Measurements from ENCODE around the gene TMBIM6. TPM values are rescaled to one million over a fixed set of nuclear protein-coding genes. Genes with fewer than 3 reads are reported as not detected.

TMBIM6 gene
- total and polyA plus RNA-seq, 9 of the 15 experiments (the other 6 are each of a cell fraction or from before 2014, with no cell fraction given), result 147 to 1,288 (median 352) TPM

GRCh38 chr12:49779581-49779980, 38.2 kb downstream of the TMBIM6 start:
- no peak for DNase-seq (ENCODE audit: extremely low read depth in 1 of 4, low spot score in 3 of 4)
- TF ChIP-seq SP2 (IDR thresholded peaks at IDR 0.05; ENCODE audit: extremely low read depth, low read depth, low read length, poor library complexity, severe bottlenecking) (no peak), PRPF4 (IDR thresholded peaks at IDR 0.05; ENCODE audit: insufficient read depth, low read depth, low read length, poor library complexity, severe bottlenecking) (no peak), GATAD2B (IDR thresholded peaks at IDR 0.05; ENCODE audit: borderline replicate concordance) (no peak), ZNF175 (CRISPR knock-in tag; IDR thresholded peaks at IDR 0.05; ENCODE audit: low read depth) (no peak), NFE2L1 (tag; IDR thresholded peaks at IDR 0.05; ENCODE audit: borderline replicate concordance, low read depth) (no peak), ELF2 (CRISPR knock-in tag; IDR thresholded peaks at IDR 0.05) (no peak), ZNF224 (CRISPR knock-in tag; IDR thresholded peaks at IDR 0.05) (no peak), BRD9 (IDR thresholded peaks at IDR 0.05; ENCODE audit: low read depth, partially characterized antibody) (no peak), TEAD1 (CRISPR knock-in tag; IDR thresholded peaks at IDR 0.05) (no peak), ZNF551 (CRISPR knock-in tag; IDR thresholded peaks at IDR 0.05) (no peak), ELF1 (tag; IDR thresholded peaks at IDR 0.05) (no peak), SP1 (CRISPR knock-in tag; IDR thresholded peaks at IDR 0.05) (no peak), RAD51 (IDR thresholded peaks at IDR 0.05; ENCODE audit: borderline replicate concordance, low read depth) (no peak), SMARCB1 (IDR thresholded peaks at IDR 0.05; ENCODE audit: insufficient read length, low read depth) (no peak)
- Histone ChIP-seq H3K79me2 (ENCODE audit: control insufficient read depth, insufficient read depth, low read length) (no peaks in the 10 kb centered on the region), H3K36me3 (ENCODE audit: control insufficient read depth, insufficient read depth, low read length) (no peaks in the 10 kb centered on the region), H4K20me1 (replicated peaks; ENCODE audit: control insufficient read depth, insufficient read depth, low read length) (no peaks in the 10 kb centered on the region), H3K4me3 (no peak overlapping the region), H3K4me1 (replicated peaks in 1 of 2; ENCODE audit: control insufficient read depth in 2 of 2, insufficient read depth in 2 of 2, low read length in 2 of 2) (peaks cover 1 to 14% of the 10 kb centered on the region in 2 experiments; a peak in 4 of 5 replicates), H3K9me3 (replicated peaks; ENCODE audit: control insufficient read depth, insufficient read depth, low read depth, low read length) (no peaks in the 10 kb centered on the region), H3K27me3 (ENCODE audit: control insufficient read depth in 2 of 2, insufficient read depth in 2 of 2, low read length in 2 of 2) (no peaks in the 10 kb centered on the region), H3K4me2 (ENCODE audit: insufficient read depth, low read length) (no peak overlapping the region), H3K27ac (ENCODE audit: extremely low read depth, low read depth, low read length) (no peak overlapping the region), H3K9ac (ENCODE audit: insufficient read depth in 1 of 2, low read depth in 2 of 2, low read length in 2 of 2) (no peak overlapping the region), H2AFZ (ENCODE audit: low read depth, low read length) (no peak overlapping the region), H3K9me1 (ENCODE audit: control insufficient read depth, insufficient read depth, low read length) (no peaks in the 10 kb centered on the region)
- FAIRE-seq, result no peak
- intact Hi-C loops (cut with micrococcal nuclease) (loop anchor here (2.0 to 5.0 kb wide), 3 partner anchors 39 to 278 kb away; partner anchors contain the start of genes ASIC1 and TMBIM6), in situ Hi-C loops (cut with MboI) (loop anchor here (5.0 kb wide), 2 partner anchors 58 to 278 kb away; partner anchors contain the start of gene ASIC1)
- ChIA-PET CTCF (ENCODE audit: low intra/inter-chr PET ratio) (no interaction called here), POLR2A (interaction anchor here (0.7 kb wide), 1 partner anchor 89 kb away, joined by 3 read pairs; no protein-coding TSS in a partner anchor)
- ATAC-seq, result no peak
- WGBS (ENCODE audit: insufficient coverage, low coverage, missing lambda C conversion rate), result 13% methylated on average over 2 of the region's 2 CpGs
- no TSS peak for BruUV-seq (replicated peaks)

Data from K562 (cell line).